T-helper 17 cell (primary cell): ENCODE results near the gene IRF2BP1. TPM values are rescaled to one million over a fixed set of nuclear protein-coding genes. Genes with fewer than 3 reads are reported as not detected.
A peak's percentile ranks its signal among the peaks of the same experiment; 100 is the strongest.

ENCODE experiments used
- ATAC-seq: fragments of 150-1000 bp; cut with Tn5 transposase; 2 replicates; pipeline ENCODE4 v1.10.0; 2021; ENCODE audit warnings: mild to moderate bottlenecking, moderate library complexity
- DNase-seq, 3 donors: peaks; one replicate each; pipeline versions ENCODE4 v3.0.0 to v3.0.0-alpha.2; 2020 to 2021
- H3K9me3 ChIP-seq: one replicate; pipeline ENCODE4 v1.7.0; 2013; ENCODE audit warnings: low read length, mild to moderate bottlenecking; ENCODE audit not compliant: control insufficient read depth, poor library complexity, severe bottlenecking
- H3K27ac Mint-ChIP-seq: one replicate; pipeline ENCODE4 v1.8.0; 2022; ENCODE audit warnings: mild to moderate bottlenecking, moderate library complexity, mixed read lengths
- H3K27me3 Mint-ChIP-seq: one replicate; pipeline ENCODE4 v1.8.0; 2022; ENCODE audit warnings: mixed read lengths
- H3K36me3 Mint-ChIP-seq: one replicate; pipeline ENCODE4 v1.8.0; 2022; ENCODE audit warnings: low read depth, mixed read lengths
- H3K4me1 Mint-ChIP-seq: one replicate; pipeline ENCODE4 v1.8.0; 2022; ENCODE audit warnings: mild to moderate bottlenecking, mixed read lengths
- H3K4me3 Mint-ChIP-seq: one replicate; pipeline ENCODE4 v1.8.0; 2022; ENCODE audit warnings: mild to moderate bottlenecking, moderate library complexity, mixed read lengths
- total RNA-seq, 4 donors: library from RNA in 2 of 4; stranded (reverse) in 2 of 4; gene quantifications; one replicate each; pipeline ENCODE4 v1.2.3 and lab custom pipeline; 2022 to 2026

Gene IRF2BP1, protein sequence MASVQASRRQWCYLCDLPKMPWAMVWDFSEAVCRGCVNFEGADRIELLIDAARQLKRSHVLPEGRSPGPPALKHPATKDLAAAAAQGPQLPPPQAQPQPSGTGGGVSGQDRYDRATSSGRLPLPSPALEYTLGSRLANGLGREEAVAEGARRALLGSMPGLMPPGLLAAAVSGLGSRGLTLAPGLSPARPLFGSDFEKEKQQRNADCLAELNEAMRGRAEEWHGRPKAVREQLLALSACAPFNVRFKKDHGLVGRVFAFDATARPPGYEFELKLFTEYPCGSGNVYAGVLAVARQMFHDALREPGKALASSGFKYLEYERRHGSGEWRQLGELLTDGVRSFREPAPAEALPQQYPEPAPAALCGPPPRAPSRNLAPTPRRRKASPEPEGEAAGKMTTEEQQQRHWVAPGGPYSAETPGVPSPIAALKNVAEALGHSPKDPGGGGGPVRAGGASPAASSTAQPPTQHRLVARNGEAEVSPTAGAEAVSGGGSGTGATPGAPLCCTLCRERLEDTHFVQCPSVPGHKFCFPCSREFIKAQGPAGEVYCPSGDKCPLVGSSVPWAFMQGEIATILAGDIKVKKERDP
- total RNA-seq = 10 to 100 TPM; 16.0 to 18.7 TPM
- total RNA-seq (lab: John Stamatoyannopoulos, UW) = 27.4 to 34.2 reads per million in 2 donors

DNA sequence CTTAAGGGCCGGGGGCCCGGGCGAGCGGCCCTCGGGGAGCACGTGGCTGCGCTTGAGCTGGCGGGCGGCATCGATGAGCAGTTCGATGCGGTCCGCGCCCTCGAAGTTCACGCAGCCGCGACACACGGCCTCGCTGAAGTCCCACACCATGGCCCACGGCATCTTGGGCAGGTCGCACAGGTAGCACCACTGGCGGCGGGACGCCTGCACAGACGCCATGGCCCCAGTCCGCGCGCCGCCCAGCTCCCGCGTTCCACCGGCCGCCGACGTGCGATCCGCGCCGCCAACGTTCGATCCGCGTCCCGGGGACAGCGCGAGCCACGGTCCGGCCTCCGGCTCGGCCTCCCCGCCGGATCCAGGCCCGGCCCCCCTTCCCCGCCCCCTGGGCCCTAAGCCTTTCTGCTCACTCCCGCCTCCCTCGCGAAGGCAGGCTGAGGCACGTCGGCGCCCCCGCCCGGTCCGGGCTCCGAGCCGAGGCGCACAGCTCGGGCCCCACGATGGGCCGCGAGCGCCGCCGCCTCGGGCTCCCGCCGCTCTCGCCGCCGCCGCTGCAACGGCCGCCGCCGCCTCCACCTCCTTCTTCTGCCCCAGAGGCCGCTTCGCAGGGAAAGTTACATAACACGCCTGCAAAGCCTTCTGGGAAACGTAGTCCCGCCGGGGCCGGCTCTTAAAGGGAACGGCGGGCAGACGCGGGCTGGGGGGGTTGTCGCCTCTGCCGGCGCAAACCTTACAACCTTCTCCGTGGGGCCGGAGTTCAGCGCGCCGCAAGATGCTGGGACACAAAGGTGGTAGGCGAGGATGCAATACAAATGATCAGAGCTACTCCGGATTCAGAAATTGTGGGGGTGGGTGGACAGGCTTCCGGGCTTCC is at the start of gene IRF2BP1:
Gene IRF2BP1, minus strand, starts transcription at position 586 of the 871 bp plus-strand sequence. Its CDS starts 367 bp downstream, at position 219.
- H3K27me3 Mint-ChIP-seq = no peaks in the 10 kb centered on the region
- peaks cover 25% of the 10 kb centered on the region for H3K4me1 Mint-ChIP-seq
- peak within 1 kb of the TSS; percentile 98 for H3K27ac Mint-ChIP-seq
- H3K9me3 ChIP-seq = no peaks in the 10 kb centered on the region
- H3K36me3 Mint-ChIP-seq = peaks cover 3% of the 10 kb centered on the region
- H3K4me3 Mint-ChIP-seq = peak within 1 kb of the TSS; percentile 98
- ATAC-seq = peak; percentile 81
- DNase-seq = peak; percentile 79 to 87 (median 82)

DNA sequence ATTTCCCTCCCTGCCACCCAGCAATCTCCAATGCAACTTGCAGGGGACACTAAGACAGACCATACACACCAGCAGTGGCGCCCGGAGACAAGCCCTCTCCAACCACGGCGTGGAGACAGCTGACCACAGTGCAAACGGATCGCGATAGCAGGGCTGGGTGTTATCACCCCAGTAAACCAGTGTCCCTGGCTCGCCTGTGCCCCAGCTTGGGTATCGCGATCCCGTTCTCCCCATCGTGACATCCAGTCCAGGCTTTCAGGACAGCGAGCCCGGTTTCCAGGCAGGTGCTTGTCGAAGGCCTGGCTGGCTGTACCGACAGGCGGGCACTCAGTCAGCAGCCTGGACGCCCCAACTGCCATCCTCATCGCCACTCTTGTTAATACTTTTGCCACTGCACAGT is 49.3 kb upstream of the IRF2BP1 start:
- ATAC-seq (no peak), DNase-seq (no peak)
- Mint-ChIP-seq H3K36me3 (peaks cover 3% of the 10 kb centered on the region), H3K4me1 (peaks cover 3% of the 10 kb centered on the region), H3K27me3 (peaks cover 62% of the 10 kb centered on the region), H3K27ac (no peak overlapping the region), H3K4me3 (no peak overlapping the region)
- H3K9me3 ChIP-seq = no peaks in the 10 kb centered on the region

- H3K27ac Mint-ChIP-seq = no peak overlapping the region
Observed at GRCh38 chr19:45934551-45935230, 48.8 kb upstream of the IRF2BP1 start.

GRCh38 chr19:45933759-45934158 is 47.8 kb upstream of the IRF2BP1 start:
- Mint-ChIP-seq H3K27me3 (peaks cover 68% of the 10 kb centered on the region), H3K36me3 (peaks cover 5% of the 10 kb centered on the region)

More at GRCh38 chr19:45934551-45935230, 48.8 kb upstream of the IRF2BP1 start:
- ATAC-seq = no peak
- no peaks in the 10 kb centered on the region for H3K9me3 ChIP-seq
- DNase-seq = no peak
- peaks cover 5% of the 10 kb centered on the region for H3K36me3 Mint-ChIP-seq
- no peak overlapping the region for H3K4me3 Mint-ChIP-seq
- H3K27me3 Mint-ChIP-seq = peaks cover 68% of the 10 kb centered on the region
- peaks cover 3% of the 10 kb centered on the region for H3K4me1 Mint-ChIP-seq

GRCh38 chr19:45931055-45931454 is 45.1 kb upstream of the IRF2BP1 start:
- peak overlapping the region; percentile 41 for H3K27ac Mint-ChIP-seq
- H3K4me3 Mint-ChIP-seq = no peak overlapping the region
- DNase-seq = no peak
- H3K36me3 Mint-ChIP-seq = peaks cover 2% of the 10 kb centered on the region
- H3K9me3 ChIP-seq = no peaks in the 10 kb centered on the region
- peaks cover 10% of the 10 kb centered on the region for H3K4me1 Mint-ChIP-seq
- peaks cover 49% of the 10 kb centered on the region for H3K27me3 Mint-ChIP-seq
- no peak for ATAC-seq

More at GRCh38 chr19:45933759-45934158, 47.8 kb upstream of the IRF2BP1 start:
- peaks cover 3% of the 10 kb centered on the region for H3K4me1 Mint-ChIP-seq
- DNase-seq (no peak), ATAC-seq (no peak)
- H3K9me3 ChIP-seq = no peaks in the 10 kb centered on the region
- no peak overlapping the region for H3K27ac Mint-ChIP-seq
- no peak overlapping the region for H3K4me3 Mint-ChIP-seq

- peaks cover 34% of the 10 kb centered on the region for H3K27me3 Mint-ChIP-seq
- H3K4me1 Mint-ChIP-seq = peaks cover 10% of the 10 kb centered on the region
- ATAC-seq (no peak), DNase-seq (no peak)
- H3K9me3 ChIP-seq = no peaks in the 10 kb centered on the region
- no peak overlapping the region for H3K4me3 Mint-ChIP-seq
- no peak overlapping the region for H3K27ac Mint-ChIP-seq
- peaks cover 2% of the 10 kb centered on the region for H3K36me3 Mint-ChIP-seq
Observed at GRCh38 chr19:45929247-45929646, 43.3 kb upstream of the IRF2BP1 start.

GRCh38 chr19:45927565-45928261 is 41.8 kb upstream of the IRF2BP1 start:
- Mint-ChIP-seq H3K4me1 (peaks cover 10% of the 10 kb centered on the region), H3K4me3 (peak overlapping the region; percentile 50), H3K27me3 (peaks cover 26% of the 10 kb centered on the region), H3K27ac (no peak overlapping the region), H3K36me3 (peaks cover 2% of the 10 kb centered on the region)
- DNase-seq (peak; percentile 78 to 80 (median 80)), ATAC-seq (peak; percentile 100)
- H3K9me3 ChIP-seq = no peaks in the 10 kb centered on the region

DNA sequence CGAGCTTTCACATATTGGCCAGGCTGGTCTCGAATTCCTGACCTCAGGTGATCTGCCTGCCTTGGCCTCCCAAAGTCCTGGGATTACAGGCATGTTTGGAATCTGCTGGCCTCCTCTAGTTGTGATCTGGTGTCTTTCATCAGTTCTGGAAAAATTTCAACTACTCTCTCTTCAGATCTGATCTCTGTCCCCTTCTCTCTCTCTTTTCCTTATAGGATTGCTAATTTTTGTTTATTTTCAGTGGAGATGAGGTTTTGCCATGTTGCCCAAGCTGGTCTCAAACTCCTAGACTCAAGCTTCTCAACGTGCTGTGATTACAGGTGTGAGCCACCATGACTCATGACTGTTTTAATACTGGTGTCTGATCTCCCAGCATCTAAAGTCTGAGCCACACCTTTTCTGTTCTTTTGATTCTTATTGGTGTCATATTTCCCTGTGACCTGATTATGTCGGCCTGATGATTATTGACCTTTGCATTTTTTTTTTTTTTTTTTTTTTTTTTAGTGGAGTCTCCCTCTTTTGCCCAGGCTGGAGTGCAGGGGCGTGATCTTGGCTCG is 39.0 kb upstream of the IRF2BP1 start:
- Mint-ChIP-seq H3K4me1 (peaks cover 10% of the 10 kb centered on the region), H3K27me3 (peaks cover 12% of the 10 kb centered on the region), H3K27ac (no peak overlapping the region), H3K4me3 (no peak overlapping the region), H3K36me3 (peaks cover 4% of the 10 kb centered on the region)
- no peak for DNase-seq
- no peak for ATAC-seq
- no peaks in the 10 kb centered on the region for H3K9me3 ChIP-seq

GRCh38 chr19:45922281-45922680 is 36.3 kb upstream of the IRF2BP1 start:
- ATAC-seq (no peak), DNase-seq (no peak)
- no peak overlapping the region for H3K27ac Mint-ChIP-seq
- peaks cover 12% of the 10 kb centered on the region for H3K27me3 Mint-ChIP-seq
- no peaks in the 10 kb centered on the region for H3K9me3 ChIP-seq
- peaks cover 2% of the 10 kb centered on the region for H3K4me1 Mint-ChIP-seq
- no peak overlapping the region for H3K4me3 Mint-ChIP-seq
- peaks cover 4% of the 10 kb centered on the region for H3K36me3 Mint-ChIP-seq

GRCh38 chr19:45920458-45920857 is 34.5 kb upstream of the IRF2BP1 start:
- H3K4me1 Mint-ChIP-seq = no peaks in the 10 kb centered on the region
- DNase-seq = no peak
- no peak overlapping the region for H3K4me3 Mint-ChIP-seq
- H3K27me3 Mint-ChIP-seq = peaks cover 18% of the 10 kb centered on the region
- H3K9me3 ChIP-seq = no peaks in the 10 kb centered on the region
- no peak for ATAC-seq
- peaks cover 4% of the 10 kb centered on the region for H3K36me3 Mint-ChIP-seq
- no peak overlapping the region for H3K27ac Mint-ChIP-seq

DNA sequence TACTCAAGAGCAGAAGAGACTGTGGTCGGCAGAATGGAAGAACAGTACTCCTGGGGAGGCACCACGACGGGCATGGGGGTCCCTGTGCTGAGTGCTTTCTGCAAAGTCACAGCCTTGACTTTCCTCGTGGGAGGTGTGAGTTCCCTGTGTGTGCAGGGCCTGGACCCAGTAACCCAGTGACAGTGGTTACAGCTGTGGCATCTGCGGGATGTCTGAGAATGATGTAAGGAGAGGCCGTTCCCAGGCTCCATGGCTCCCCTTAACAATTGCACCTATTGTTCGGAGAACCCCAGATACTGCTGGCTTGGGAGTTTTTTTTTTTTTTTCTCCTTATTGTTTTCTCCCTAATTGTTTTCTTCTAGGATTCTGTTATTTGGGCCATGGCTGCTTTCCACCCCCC is 33.7 kb upstream of the IRF2BP1 start:
- Mint-ChIP-seq H3K4me1 (no peaks in the 10 kb centered on the region), H3K36me3 (peaks cover 4% of the 10 kb centered on the region), H3K27ac (no peak overlapping the region), H3K27me3 (peaks cover 18% of the 10 kb centered on the region), H3K4me3 (no peak overlapping the region)
- H3K9me3 ChIP-seq = no peaks in the 10 kb centered on the region
- no peak for ATAC-seq
- no peak for DNase-seq

- no peaks in the 10 kb centered on the region for H3K4me1 Mint-ChIP-seq
- H3K36me3 Mint-ChIP-seq = peaks cover 4% of the 10 kb centered on the region
- ATAC-seq = no peak
- DNase-seq = no peak
- H3K4me3 Mint-ChIP-seq = no peak overlapping the region
- no peaks in the 10 kb centered on the region for H3K9me3 ChIP-seq
- H3K27me3 Mint-ChIP-seq = peaks cover 19% of the 10 kb centered on the region
- no peak overlapping the region for H3K27ac Mint-ChIP-seq
Observed at GRCh38 chr19:45918721-45919120, 32.8 kb upstream of the IRF2BP1 start.
